Measurements from ENCODE around the gene GTF2A2.
A peak's percentile ranks its signal among the peaks of the same experiment; 100 is the strongest.
"Not testable (repeated sequence)": the region's sequence is repeated elsewhere in the genome, so short reads cannot be mapped to it uniquely, and the experiment has no call there.

Gene GTF2A2

DNA sequence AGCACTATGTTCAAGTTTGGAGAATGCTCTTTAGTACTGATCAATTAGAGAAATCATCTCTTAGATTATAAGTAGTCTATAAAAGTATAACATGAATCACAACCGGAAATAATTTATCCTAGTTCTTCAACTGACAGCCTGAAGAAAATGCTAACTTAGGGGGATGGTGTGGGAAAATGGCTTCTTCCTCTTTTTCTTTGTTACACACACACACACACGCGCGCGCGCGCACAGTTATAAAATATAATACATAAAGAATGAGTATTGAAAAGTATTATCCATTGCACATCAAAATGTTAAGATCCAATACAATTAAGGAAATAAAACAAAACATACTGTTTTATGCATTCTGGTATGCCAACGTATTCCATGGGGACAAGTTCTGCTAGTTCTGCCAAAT, 11.2 kb upstream of the GTF2A2 start:
- no peak for DNase-seq

DNA sequence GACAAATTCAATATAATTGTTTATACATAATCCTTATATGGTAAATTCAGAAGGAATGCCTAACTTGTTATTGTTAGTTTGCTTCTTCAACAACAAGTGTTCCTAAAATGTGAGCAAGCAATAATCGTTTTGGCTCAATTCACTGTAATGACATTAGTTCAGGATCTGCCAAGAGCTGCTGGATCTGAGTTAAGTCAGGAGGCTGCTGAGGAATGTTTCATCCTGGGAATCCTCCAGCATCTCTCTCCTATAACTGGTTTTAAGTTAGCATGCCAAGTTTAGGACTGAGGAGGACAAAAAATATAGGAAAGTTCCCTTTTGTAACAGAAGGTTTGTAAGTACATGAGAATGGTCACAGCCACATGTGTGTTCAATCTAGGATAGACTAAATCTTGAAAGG, 4.9 kb upstream of the GTF2A2 start:
- peak; percentile 26 for DNase-seq

DNA sequence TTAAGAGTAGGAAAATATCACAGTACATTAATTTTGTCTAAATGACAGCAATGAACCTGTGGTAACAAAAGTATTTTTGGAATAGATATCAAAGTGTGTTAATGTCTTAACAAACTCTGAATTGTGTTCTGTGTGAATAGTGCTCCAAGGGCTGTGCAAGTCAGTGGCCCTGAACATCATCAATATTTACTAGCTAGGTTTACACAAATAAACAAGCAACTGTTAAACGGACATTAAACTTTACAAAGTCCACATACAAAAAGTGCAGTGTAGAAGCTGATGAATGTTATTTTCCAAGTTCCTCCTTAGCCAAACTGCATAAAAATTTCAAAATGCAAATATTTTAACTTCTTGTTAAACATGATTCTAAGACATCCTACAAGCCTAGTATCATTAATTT, 2.1 kb upstream of the GTF2A2 start:
- DNase-seq = no peak

DNA sequence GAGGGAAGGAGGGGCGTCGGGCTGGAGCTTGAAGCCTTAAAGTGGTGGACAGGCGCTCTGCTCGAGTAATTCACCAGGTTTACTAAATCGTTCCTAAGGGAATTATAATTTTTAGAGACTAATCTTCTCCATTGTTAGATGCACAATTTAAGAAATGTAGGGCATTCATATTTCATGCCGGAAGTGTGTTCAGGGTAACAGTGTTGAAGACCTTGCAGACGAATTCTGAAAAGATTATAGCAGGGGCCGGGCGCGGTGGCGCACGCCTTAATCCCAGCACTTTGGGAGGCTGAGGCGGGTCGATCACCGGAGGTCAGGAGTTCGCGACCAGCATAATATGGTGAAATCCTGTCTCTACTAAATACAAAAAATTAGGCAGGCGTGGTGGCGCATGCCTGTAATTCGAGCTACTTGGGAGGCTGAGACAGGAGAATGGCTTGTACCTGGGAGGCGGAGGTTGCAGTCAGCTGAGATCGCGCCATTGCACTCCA, 365 bp upstream of the GTF2A2 start:
- DNase-seq = no peak

GRCh38 chr15:59654046-59654445, 3.3 kb downstream of the GTF2A2 start:
- DNase-seq = no peak

GRCh38 chr15:59649603-59650002, 7.7 kb downstream of the GTF2A2 start:
- no peak for DNase-seq

DNA sequence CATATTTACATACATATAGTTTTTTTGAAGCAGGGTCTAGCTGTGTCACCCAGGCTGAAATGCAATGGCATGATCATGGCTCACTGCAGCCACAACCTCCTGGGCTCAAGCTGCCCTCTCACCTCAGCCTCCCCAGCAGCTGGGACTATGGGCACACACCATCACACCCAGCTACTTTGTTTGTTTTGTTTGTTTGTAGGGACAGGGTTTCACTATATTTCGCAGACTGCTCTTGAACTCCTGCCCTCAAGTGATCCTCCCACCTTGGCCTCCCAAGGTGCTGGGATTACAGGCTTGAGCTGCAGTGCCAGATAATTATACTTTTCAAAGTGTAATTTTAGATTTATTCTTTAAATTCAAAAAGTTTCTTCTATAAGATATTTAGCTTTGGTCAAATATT, 10.2 kb downstream of the GTF2A2 start:
- DNase-seq = no peak

DNA sequence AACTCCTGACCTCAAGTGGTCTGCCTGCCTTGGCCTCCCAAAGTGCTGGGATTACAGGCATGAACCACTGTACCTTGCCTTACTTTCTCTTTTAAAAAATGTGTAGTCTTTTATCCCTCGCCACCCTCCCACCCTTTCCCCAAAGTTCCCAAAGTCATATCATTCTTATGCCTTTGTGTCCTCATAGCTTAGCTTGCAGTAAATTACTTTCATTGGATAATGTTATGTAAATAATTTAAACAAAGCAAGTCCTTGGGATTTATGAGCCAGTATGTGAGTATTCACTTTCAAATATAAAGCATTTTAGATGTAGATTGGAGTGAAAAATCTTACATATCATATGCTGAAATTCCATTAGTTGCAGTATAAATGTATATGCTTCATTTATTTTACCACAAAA, 11.0 kb downstream of the GTF2A2 start:
- DNase-seq = no peak

GRCh38 chr15:59645812-59646211, 11.5 kb downstream of the GTF2A2 start:
- not testable (repeated sequence) for DNase-seq

DNA sequence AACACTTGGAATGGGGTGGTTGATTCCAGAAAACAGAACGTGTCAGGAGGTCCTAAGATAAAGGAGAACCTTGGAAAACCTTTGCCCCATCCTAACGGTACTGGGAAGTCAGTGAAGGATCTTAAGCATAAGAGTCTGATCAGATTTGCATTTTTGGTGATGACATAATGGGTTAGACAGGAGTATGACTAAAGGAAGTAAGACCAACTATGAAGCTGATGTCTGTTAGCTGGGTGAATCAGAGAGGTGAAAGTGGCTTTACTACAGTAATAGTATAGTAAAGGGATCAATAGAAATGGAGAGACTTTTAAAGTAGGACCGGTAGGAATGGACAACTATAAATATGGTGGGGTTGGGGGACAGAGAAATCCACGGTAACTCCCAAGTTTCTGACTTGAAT, 12.6 kb downstream of the GTF2A2 start:
- no peak for DNase-seq

- DNase-seq = no peak
Observed at GRCh38 chr15:59642351-59642750, 15.0 kb downstream of the GTF2A2 start.

GRCh38 chr15:59637507-59637906, 19.8 kb downstream of the GTF2A2 start:
- DNase-seq = not testable (repeated sequence)

DNA sequence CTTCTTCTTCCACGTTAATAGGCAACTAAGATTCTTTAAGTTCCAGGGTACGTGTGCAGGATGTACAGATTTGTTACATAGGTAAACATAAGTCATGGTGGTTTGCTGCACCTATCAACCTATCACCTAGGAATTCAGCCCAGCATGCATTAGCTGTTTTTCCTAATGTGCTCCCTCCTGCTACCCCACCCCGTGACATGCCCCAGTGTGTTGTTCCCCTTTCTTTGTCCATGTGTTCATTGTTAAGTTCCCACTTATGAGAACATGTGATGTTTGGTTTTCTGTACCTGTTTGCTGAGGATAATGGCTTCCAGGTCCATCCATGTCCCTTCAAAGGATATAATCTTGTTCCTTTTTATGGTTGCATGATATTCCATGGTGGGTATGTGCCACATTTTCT, 21.1 kb downstream of the GTF2A2 start:
- DNase-seq = no peak

DNA sequence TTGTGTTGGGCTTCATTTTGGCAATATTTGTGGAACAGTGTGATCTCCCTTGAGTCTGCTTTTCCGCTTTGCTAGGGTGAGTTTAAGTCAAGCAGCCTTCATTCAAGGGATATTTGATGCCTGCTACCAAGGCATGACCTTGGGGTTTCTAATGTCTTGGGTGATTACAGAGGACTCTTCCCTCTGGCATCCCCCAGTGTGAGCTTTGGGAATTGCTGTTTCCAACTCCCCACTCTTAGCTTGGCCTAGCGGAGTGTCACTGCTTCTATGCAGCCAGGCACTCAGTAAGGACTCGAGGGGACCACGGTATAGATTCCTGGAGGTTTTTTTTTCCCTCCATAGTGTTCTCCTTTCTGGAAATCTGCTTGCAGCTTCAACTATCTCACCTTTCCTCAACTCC, 24.6 kb downstream of the GTF2A2 start:
- no peak for DNase-seq

GRCh38 chr15:59622289-59622688, 35.0 kb downstream of the GTF2A2 start:
- peak; percentile 37 for DNase-seq

GRCh38 chr15:59618406-59618805, 38.9 kb downstream of the GTF2A2 start:
- DNase-seq = no peak

DNA sequence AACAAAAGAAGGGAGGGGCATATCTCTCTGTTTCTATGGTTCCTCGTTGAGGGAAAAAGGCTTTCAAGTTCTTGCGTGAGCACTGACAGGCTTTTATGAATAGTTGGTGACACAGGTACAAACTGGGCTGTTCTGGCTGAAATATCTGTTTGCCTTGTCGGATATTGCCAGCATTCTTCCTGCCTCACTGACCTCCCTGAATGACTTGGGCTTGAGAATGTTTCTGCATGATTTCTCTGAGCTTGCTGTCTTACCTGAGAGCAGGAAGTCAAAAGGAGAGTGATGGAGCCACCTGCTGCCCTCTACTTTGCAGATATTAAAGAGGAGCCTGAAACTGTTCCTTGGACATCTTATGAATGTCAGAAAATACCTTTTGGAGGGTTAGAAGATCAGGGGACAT, 40.9 kb downstream of the GTF2A2 start:
- DNase-seq = no peak

DNA sequence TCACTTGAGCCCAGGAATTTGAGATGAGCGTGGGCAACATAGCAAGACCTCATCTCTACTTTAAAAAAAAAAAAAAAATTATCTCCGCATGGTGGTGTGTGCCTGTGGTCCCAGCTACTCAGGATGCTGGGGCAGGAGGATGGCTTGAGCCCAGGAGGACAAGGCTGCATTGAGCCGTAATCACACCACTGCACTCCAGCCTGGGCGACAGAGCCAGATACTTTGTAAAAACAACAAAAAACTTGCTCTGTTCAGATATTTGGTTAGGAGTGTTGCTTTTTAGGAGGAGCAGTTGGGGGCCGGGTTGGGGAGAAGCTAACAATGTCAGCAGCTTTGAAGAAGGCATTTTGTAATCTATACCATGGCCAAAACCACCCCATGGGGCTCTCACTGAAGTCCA, 41.7 kb downstream of the GTF2A2 start:
- no peak for DNase-seq

- DNase-seq = no peak
Observed at GRCh38 chr15:59614153-59614552, 43.2 kb downstream of the GTF2A2 start.

DNA sequence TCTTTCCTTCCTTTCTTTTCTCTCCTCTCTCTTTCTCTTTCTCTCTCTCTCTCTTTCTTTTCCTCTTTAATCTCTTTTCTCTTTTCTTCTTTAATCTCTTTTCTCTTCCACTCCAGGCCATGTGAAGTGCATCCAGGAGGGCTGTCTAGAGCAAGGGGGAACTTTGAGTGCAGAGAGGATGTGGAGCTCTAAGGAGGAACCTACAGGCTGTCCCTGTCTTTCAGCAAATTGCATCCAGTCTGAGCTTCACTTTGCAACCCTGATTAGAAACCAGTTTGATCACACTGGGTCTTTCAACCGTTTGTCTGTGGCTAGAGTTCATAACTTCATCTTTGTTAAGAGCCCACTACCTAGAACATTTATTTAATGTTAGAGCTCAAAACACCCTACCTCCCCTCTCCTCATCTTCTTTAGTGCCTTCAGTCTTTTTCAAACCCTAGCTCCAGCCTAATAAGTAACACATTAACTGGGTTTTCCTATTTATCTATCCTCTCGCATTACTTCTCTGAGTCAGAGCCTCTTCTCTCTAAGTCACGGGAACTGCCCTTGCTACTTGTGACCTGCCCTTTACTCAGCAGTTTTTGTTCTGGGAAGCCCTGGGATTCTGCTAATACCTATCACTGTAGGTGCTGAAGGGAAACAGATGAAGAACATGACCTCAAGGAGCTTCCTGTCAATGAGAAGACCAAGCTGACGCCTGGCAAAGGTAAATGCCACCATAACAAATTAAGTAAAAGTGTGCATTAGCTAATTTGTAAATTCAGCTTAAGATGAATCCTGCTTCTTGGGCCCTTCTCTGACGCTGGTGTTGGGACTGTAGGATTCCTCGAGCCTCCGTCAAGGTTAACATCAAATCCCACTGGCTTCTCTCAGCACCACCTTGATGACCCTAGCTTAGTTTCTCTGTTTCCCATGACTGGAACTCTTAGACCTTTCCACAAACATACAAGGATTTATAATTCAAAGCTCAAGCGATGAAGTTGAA, 45.7 kb downstream of the GTF2A2 start, which contains the start of gene GCNT3:
Gene GCNT3 (plus strand): TSS at position 508 of the 985 bp plus-strand sequence. CDS start 6,456 bp downstream, outside the sequence.
- DNase-seq = no peak

DNA sequence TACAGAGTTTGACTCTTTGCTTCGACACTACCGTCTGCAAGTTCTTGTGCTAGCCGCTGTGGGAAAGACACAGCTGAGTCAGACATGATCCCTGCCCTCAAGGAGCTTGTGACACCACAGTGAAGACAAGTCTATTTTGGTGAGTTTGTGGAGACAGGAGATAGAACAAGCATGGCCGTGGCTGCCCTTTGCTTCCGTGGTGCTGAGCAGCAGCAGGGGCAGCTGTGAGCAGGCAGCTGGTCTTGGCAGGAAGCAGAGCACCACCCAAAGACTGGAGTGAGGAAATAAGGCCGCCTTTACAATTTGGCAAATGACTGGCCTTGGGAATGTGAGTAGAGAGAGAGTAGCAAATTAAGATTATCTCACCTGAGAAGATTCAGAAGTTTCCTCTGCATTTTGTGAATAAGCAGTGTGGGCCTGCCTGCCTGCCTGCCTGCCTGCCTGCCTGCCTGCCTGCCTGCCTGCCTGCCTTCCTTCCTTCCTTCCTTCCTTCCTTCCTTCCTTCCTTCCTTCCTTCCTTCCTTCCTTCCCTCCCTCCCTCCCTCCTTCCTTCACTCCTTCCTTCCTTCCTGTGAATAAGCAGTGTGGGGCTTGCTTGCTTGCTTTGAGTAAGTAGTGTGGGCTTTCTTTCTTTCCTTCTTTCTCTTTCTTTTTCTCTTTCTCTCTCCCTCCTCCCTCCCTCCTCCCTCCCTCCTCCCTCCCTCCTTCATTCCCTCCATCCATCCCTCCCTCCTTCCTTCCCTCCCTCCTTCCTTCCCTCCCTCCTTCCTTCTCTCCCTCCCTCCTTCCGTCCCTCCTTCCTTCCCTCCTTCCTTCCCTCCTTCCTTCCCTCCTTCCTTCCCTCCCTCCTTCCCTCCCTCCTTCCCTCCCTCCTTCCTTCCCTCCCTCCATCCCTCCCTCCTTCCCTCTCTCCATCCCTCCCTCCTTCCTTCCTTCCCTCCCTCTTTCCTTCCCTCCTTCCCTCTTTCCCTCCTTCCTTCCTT, 47.3 kb downstream of the GTF2A2 start:
- DNase-seq = no peak

- DNase-seq = no peak
Observed at GRCh38 chr15:59605994-59606393, 51.3 kb downstream of the GTF2A2 start.

GRCh38 chr15:59598461-59598860, 58.9 kb downstream of the GTF2A2 start:
- no peak for DNase-seq

All from fibroblast of skin of right quadriceps (primary cell).